Pulmonary artery endothelial cell (primary cell): ENCODE data around the gene DPP3. TPM values are rescaled to one million over a fixed set of nuclear protein-coding genes. Genes with fewer than 3 reads are reported as not detected.
"Not testable (repeated sequence)": the region's sequence is repeated elsewhere in the genome, so short reads cannot be mapped to it uniquely, and the experiment has no call there.

Experiments used
- DNase-seq: peaks from one replicate; pipeline ENCODE4 v3.0.0-alpha.2; 2011; ENCODE audit warnings: low read depth, low spot score
- total RNA-seq: library from RNA; depleted of rRNA; stranded (reverse); fragments of >200 nt; gene quantifications from 2 replicates; pipeline ENCODE4 v1.2.3, GENCODE V29; 2014

The DPP3 gene
- total RNA-seq, 1 donor from 2014 or later = 65.5 TPM

DNA sequence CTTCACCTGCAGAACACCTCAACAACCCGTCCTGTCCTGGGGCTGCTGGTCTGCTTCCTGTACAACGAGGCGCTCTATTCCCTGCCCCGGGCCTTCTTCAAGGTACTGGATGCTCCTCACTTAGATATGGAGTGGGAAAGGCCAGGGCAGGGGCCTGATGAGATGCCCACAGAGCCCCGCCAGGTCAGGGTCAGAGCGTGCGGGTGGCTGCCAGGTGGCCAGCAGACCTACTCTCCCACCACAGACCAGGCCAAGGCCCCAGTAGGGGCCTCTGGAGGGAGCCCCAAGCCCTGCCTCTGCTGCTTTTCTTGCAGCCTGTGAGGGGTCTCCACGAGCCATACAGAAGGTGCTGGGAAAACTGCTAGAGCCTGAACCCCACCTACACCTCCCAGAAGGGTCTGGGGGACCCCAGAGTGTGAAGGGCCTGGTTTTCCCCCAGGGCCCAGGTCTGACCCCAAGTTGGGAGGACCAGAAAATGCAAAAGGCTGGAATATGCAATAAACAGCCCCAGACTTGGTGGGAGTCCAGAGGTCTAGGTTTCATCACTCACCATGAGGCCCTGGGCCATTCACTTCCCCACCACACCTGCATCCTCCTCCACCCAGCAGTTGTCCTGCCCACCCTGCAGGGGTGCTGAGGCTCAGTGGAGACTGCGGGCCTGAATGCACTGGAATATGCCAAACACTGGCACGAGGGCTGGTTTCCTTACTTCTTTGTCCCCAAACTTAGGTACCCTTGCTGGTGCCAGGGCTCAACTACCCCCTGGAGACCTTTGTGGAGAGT lies 50.9 kb downstream of the DPP3 start:
- no peak for DNase-seq

DNA sequence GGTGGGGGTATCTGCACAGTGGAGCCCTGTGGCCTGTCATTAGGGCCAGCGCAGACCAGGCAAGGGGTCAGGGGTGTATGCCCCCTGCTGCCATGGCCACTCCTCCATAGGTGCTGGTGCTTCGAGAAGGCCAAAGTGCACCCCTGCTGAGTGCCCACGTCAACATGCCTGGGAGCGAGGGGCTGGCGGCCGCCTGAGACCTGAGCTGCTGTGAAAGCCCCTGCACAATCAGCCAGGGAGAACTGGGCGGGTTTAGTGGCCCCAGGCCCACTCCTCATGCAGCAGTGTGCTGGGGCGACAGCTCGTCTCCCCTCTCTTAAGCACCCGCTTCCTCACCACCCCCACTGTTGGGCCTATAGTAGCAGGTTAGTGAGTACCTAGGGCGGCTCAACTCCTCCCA lies 51.6 kb downstream of the DPP3 start:
- no peak for DNase-seq

DNA sequence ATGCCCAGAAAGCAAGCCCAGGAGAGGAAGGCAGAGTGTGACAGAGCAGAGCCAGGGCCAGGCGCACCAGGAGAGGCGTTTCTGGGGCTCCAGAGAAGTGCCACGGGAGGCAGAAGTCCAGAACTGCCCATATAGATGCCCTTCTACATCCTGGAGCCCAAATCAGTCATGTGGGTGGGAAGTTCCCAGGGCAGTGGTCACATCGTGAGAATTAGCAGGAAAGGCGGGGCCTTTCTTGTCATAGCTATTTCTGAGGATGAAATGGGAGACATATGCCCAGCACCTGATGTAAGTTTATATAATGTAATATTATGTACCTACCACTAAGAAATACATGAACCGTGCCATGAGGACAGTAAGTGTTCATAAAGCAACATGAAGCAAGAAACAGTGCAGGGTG lies 52.5 kb downstream of the DPP3 start:
- no peak for DNase-seq

DNA sequence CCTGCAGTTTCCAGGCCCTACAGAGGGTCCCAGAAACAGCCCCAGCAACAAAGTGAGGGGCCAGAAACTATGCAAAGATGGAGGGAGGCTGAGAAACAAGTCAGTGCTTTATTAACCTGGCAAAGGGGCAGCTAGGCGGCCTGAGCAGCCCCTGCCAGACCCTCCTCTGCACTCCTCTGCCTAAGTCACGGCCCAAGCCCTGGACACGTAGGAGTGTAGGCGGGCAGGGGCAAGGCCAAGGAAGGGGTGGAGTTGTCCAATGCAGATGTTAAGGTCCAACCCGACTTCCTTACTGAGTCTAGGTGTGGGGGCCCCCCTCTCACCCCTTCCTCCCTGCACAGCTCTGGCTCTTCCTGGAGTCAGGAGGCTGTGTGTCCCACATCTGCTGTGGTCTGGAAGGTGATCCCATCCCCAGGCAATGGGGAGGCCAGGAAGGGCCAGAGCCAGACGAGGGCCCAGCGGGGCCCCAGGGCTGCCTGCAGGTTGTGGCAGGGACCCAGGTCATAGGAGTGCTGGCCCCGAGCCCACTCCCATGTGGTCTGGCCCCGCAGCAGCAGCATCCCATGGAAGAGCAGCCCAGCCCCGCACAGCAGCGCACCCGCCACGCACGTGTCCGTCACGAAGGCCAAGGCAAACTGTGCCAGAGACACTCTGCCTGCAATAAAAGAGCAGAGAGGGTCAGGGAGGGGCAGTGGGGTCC lies 59.1 kb downstream of the DPP3 start:
- no peak for DNase-seq

DNA sequence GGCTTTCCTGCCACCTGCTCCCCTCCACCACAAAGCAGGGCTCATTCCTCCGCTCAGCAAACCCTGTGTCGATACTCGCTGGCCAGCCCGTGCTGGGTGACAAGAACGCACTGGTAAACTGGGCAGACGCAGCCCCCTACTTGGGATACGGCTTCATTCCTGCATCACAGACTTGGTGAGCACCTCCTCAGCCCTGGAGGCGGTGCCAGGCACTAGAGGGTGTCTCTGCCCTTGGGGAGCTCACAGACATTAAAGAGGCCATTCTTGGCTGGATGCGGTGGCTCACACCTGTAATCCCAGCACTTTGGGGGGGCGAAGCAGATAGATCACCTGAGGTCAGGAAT lies 59.6 kb downstream of the DPP3 start:
- DNase-seq = no peak

DNA sequence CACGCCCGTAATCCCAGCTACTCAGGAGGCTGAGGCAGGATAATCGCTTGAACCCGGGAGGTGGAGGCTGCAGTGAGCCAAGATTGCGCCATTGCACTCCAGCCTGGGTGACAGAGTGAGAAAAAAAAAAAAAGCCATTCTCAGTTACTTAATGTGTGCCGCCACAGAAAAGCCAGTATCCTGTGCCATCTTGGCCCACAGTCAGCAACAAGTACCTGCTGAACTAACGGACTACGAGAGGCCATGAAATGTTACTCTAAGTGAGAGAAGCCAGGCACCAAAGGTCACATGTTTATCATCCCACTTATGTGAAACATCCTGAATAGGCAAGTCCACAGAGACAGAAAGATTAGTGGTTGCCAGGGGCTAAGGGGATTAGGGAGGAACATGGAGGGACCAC lies 60.4 kb downstream of the DPP3 start:
- DNase-seq = not testable (repeated sequence)

DNA sequence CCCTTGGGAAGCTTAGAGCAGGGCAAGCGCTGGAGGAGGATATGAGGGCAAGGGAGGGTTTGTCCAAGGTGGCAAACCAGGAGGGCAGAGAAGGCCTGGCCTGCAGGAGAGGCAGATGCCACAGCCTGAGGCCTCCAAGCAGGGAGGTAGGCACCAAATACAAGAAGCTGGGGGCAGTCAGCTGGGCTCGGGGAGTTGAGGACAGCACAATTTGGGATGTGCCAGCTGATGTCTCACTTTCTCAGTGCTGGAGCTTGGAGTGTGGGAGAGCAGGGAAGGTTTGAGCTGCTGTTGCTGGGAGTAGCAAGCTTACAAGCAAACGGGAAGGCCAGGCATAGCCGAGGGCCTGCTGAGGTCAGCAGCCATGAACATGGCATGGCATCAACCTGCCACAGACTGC lies 61.7 kb downstream of the DPP3 start:
- no peak for DNase-seq

DNA sequence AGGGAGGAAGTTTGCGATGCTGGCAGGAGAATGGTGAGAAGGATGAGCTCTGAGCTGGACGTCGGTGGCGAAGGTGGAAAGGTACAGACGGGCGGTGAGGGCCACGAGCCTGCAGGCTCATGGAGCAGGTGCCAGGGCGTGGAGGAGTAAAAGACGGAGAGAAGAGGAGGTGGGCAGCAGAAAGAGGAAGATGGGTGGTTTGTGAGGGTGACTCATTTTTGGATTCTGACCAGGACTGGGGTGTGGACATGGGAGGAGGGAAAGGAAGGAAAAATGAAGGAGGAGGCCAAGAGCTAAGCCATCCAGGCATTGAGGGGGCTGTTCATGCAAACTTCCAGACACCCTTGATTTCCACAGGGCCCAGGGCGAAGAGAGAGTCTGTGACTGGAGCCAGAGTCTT lies 62.1 kb downstream of the DPP3 start:
- no peak for DNase-seq

DNA sequence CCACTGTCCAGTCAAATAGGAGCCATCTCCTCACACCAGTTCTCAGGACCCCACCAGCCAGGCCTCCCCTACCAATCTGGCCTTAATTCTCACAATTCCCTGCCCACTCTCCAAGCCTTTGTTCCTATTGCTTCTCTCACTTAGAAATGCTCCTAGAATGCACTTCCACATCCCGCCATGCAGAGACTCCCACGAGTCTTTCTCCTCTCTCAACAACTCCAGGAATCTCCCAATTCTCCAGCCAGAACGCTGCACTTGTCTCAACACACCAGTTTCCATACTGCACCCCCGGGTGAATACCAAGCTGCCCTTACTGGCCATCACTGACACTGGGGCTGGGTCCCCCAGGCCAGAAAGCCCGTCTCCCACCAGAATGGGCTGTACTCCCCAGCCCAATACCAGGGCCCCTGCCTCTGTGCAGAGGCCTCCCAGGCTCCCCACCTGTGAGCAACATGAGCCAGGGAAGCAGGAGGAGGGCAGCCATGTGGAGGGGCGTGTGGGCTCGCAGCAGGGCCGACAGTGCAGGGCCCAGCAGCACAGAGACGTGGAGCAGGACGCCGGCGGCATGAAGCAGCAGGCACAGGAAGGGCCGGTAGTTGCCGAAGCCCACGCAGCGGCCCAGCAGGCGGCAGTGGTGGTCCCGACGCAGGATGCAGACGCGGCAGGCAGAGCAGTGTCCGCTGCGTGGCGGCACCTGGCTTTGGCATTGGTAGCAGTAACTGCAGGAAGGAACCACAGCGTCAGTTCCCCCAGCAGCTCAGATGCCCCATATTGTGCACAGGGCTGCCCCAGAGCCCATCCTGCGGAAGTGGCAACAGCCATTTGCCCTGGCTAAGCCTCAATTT lies 63.3 kb downstream of the DPP3 start:
- DNase-seq = peak; percentile 41

DNA sequence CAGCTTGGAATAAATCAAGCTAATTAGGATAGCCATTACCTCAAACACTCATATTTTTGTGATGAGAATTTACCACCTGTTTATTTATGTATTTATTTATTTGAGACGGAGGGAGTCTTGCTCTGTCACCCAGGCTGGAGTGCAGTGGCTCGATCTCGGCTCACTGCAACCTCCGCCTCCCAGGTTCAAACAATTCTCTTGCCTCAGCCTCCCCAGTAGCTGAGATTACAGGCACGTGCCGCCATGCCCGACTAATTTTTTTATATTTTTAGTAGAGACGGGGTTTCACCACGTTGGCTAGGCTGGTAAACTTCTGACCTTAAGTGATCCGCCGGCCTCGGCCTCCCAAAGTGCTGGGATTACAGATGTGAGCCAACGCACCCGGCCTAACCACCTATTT lies 64.7 kb downstream of the DPP3 start:
- not testable (repeated sequence) for DNase-seq

DNA sequence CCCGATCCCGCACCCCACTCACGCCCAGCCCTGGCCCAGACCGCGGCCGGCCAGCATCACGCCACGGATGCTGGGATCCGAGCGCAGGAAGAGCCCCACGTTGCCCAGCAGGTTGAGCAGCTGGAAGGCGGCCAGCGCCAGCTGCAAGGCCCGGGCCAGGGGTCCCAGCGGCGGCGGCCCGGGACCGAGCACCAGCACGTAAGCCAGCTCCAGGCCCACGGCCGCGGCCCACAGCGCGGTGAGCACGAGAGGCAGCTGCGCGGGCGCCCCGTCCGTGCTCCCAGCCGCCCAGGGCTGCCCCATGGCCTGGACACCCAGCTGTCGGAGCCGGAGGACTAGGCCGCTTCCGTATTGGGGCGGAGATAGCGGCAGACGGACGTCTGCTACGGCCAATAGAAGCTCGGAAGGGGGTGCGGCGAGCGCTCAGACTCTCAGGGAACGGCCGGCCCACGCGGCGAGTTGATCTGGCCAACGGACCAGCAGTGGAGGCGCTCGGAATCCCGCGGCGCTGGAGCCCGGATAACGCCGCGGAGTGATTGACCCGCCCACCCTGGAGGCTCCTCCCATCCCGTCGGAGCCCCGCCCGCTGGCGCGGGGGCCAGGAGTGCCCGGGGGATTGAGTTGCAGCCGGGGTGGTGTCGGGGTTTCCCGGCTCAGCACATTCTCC lies 65.6 kb downstream of the DPP3 start, which contains the start of gene ZDHHC24:
TSS of gene ZDHHC24 (minus strand) at position 348 of the 667 bp plus-strand sequence. CDS start at position 303, 45 bp downstream.
- peak; percentile 93 for DNase-seq

DNA sequence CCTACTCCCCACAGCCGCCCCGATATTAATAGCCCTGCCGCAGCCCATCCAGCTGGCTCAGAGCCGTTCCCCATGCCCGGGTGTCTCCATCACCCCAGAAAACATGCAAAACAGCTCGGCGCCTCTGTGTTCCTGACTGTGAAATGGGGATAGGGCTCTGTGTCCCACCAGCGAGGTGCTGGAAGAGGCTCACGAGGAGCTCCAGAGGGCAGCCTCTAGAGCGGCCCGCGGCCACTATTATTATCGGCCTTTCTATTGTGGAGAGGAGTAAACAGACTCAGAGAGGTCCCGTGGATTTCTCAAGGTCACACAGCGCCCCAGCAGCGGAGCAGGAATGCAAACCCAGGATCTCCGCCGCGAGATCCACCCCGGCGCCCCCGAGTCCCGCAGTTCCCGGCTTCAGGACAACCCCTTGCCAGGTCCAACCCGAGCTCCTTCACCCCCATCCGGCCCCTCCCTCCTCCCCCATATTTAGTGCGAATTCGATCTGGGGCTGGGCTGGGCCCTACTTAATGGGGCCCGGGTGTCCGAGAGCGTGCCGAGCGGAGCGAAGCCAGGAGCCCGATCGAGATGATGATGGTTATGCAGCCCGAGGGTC lies 66.2 kb downstream of the DPP3 start, which contains the start of gene ACTN3:
TSS of gene ACTN3 (plus strand) at position 536 of the 598 bp plus-strand sequence. CDS start at position 571, 35 bp downstream.
- no peak for DNase-seq

DNA sequence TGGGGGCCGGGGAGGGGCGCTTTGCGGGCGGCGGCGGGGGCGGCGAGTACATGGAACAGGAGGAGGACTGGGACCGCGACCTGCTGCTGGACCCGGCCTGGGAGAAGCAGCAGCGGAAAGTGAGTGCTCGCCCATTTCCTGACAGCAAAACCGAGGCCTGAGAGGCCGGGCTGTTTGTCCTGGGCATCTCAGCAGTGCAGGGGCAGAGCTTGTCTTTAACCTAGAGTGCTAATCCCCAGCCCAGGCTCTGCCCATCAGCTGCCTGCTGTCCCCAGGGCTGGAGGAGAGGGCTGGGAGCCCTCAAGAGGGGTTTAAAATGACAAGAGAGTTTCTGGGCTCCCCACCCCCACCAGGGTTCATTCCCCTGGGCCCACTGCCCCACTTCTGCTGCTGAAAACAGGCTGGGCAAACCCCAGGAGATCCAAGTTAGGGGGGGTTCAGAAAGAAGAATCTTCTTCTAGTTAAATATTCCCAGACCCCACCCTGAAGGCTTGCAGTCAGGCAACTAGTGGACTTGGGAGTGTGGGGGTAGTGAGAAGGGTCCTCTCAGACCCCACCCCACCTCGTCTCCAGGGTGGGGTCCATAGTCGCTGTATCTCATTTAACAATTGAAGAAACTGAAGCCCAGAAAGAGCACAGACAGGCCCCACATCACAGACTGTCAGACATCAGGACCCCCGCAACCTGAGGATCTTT lies 66.9 kb downstream of the DPP3 start:
- DNase-seq = no peak

DNA sequence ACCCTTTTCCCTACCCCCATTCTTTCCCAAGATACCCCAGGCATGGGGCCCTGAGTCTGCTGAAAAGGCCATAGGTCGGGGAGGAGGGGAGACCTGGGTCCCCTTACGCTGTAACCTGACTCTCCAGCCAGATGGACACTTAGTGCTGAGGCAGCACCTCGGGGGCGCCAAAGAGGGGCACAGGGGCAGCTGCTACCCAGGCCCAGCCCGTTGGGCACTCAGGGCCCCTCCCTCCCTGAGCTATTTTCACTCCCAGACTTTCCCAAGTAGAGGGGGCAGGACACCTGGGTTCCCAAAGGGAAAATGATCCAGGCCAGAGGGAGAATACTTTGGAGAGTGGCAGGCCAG lies 67.4 kb downstream of the DPP3 start:
- DNase-seq = no peak

DNA sequence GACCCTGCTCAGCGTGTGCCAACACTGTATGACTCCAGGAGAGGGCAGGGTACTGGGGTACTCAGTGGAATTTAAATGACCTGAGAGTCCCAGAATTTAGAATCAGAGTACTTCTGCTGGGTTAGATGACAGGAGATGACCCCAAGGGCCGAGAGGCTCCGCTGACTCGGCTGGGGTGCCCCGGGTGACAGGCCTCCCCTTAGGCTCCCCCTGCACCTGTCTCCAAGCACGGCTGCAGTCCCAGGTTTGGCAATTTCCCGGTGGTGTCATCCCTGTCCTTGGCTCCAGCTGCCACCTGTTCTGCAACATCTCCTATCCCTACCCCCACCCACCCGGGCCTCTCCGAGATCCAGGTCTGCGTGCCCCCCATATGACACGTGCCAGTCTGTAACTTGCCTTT lies 67.8 kb downstream of the DPP3 start:
- no peak for DNase-seq

DNA sequence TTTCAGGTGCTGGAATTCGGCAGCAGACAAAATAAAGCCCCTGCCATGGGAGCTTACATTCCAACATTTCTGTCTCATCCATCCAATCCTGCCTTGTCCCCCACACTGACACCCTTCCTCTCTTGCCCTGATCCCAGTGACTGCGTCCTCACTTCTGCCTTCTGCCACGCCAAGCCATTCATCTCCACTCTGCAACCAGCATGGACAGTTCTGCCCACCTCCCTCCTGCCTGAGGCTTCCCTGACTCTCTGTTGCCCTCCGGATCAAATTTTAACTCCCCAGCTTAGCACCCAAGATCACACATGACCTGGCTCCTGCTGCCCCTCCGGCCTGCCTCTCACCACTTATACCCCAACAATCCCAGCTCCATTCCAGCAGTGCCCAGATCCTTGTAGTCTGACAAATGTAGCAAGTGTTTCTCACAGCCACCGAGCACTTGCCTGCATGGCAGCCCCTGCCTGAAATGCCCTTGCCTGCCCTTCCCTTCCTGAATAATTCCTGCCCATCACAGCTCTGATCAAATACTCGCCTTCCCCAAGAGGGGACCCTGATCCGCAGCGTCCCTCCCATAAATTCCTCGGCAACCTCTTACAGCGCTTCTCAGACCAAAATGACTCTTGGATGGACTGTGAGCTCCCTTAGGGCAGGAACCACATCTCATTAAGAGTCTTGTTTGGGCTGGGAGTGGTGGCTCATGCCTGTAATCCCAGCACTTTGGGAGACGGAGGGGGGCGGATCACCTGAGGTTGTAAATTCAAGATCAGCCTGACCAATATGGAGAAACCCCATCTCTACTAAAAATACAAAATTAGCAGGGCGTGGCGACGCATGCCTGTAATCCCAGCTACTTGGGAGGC lies 68.8 kb downstream of the DPP3 start:
- DNase-seq = no peak

DNA sequence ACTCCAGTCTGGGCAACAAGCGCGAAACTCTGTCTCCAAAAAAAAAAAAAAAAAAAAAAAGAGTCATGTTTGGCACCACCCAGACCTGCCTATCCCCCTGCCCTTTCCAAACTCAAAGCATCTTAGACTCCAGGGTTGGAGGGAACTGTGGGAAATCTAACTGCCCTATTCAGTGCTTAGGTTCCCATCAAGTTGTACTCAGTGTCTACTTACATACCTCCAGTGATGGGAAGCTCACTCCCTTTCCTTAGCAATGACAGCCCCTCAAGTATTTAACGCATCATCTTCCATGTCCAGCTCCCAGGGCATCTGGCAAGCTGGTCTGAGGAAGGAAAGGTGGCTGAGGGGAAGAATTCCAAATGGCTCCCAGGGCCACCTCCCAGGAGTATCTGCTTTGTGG lies 69.5 kb downstream of the DPP3 start:
- no peak for DNase-seq

DNA sequence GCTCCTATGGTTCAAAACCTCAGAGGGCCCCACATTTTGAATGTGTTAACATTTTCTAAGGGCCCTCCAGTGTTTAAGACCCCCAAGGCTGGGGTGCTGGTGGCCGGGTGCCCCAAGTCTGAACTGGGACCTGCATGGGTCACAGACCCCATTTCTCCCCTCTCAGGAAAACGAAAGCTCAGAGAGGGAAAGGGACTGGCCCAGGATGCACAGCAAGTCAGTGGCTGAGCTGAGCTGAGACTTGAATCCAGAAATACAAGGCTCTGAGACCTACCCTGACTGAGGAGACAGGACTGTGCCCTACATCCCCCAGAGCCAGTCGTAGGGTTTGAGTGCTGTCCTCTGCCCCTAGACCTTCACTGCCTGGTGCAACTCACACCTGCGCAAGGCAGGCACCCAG lies 70.7 kb downstream of the DPP3 start:
- no peak for DNase-seq

DNA sequence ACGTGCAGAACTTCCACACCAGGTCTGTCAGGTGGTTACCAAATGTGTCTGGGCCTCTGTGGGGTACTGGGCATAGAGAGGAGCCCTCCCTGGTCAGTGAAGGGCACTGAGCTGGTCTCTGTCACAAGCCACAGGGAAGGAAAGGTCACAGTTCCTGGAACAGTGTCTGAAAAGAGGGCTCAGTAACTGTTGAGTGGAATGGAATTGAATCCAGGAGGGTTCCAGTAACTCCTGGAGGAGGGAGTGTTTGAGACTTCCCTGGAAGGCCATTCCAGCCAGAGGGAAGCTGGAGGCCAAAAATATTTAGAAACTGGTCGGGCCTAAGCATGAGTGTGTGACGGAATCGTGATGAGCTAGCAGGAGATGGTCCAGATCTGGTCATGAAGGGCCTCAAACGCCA lies 74.4 kb downstream of the DPP3 start:
- DNase-seq = no peak

DNA sequence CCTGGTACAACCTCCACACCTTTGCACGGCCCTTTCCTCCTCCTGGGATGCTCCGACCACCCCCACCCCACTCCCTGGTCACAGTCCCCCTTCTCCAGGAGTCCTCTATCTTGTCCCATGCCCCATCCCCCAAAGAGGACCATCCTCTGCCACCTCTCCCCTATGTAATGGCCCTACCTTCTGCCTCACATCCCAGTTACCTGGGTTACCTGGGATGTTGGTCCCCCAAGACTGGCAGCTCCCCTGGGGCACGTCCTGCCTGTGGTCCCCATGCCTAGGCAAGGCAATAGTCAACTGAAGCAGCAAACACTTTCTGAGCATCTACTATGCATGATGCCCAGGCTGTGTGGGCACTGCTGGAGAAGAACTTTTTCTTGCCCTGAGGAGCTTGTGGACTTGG lies 75.2 kb downstream of the DPP3 start:
- no peak for DNase-seq
